ENCODE results near the gene GABBR2.
"Not testable (repeated sequence)": the region's sequence is repeated elsewhere in the genome, so short reads cannot be mapped to it uniquely, and the experiment has no call there.

The GABBR2 gene

GRCh38 chr9:98276907-98277469, 431.7 kb downstream of the GABBR2 start:
- DNase-seq = no peak

DNA sequence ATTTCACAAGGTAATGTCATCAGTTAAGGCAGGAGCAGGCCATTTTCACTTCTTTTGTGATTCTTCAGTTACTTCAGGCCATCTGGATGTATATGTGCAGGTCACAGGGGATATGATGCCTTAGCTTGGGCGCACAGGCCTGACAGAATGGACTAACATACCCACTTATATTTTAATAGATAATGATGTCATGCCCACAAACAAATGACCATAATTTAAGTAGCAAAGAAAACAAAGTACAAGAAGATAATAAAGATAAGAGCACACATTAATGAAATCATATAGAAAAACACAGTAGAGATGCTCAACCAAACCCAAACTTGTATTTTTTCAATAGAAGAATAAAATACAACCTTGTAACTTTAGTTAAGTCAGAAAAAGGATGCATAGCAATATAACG, 433.6 kb downstream of the GABBR2 start:
- no peak for DNase-seq

DNA sequence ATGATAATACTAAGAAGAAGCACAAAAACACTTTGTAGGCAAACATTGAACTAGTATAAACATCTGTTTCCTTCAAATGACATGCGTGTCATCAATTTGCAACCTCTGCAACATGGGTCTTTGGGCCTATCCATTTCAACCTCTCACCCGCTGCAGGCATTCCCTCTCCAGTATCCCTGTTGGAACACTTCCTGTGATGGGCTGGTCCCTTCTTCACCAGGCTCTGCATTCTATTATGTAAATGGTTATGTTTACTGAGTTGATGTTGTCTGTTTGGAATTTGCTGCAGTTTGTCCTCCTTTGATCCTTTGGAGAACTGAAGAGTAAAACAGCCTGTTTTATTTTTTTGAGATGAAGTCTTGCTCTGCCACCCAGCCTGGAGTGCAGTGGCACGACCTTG, 436.7 kb downstream of the GABBR2 start:
- no peak for DNase-seq

DNA sequence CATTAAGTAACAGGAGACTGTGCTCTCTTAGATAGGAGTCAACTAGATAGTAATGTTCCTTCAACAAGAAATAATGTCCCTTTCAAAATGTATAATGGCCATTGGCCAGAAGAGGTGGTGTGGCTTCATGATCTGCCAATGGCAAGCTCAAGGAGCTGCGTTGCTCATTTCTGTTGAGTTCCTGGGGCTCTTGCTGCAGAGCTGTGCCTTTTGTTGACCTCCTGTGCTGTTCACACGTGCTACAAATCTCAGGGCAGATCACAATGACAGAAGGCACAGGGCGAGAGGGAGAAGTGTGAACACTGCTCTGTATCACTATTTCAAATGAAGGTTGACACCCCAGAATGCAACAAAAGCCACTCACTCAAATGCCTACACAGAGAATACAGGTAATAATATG, 437.3 kb downstream of the GABBR2 start:
- DNase-seq = no peak

DNA sequence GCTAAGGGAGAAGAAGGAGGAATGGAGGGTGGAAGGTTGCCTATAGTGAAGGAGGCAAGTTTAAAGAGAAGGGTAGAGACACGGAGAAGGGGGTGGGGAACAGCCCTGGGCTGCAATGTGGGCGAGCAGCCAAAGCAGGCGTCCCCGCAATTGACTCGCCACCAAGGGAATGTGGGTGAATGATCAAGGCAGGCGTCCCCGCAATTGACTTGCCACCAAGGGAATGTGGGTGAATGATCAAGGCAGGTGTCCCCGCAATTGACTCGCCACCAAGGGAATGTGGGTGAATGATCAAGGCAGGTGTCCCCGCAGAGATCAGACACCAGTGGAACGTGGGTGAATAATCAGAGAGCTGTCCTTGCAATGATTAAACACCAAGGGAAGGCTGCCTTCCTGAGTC, 438.5 kb downstream of the GABBR2 start:
- DNase-seq = not testable (repeated sequence)

DNA sequence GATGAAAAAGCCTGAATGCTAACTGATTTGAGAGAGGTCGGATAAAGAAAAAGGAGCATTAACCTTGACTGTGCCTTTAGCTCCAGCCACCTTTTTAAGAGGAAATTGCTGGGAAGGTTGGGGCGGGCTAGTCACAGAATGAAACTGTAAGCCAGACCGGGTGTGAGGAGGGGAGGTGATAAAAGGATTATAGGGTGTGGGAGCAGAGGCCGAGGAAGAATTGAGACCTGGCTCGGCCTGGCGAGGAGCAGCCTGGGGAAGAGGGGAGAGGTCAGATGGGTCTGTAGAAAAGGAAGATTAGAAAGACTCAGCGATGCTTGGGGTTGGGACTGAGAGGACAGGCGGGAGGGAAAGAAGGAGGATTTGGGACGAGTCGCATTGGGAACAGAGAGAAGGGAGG, 439.1 kb downstream of the GABBR2 start:
- not testable (repeated sequence) for DNase-seq

- DNase-seq = not testable (repeated sequence)
Observed at GRCh38 chr9:98267556-98267955, 441.2 kb downstream of the GABBR2 start.

GRCh38 chr9:98264516-98264915, 444.2 kb downstream of the GABBR2 start:
- DNase-seq = no peak

DNA sequence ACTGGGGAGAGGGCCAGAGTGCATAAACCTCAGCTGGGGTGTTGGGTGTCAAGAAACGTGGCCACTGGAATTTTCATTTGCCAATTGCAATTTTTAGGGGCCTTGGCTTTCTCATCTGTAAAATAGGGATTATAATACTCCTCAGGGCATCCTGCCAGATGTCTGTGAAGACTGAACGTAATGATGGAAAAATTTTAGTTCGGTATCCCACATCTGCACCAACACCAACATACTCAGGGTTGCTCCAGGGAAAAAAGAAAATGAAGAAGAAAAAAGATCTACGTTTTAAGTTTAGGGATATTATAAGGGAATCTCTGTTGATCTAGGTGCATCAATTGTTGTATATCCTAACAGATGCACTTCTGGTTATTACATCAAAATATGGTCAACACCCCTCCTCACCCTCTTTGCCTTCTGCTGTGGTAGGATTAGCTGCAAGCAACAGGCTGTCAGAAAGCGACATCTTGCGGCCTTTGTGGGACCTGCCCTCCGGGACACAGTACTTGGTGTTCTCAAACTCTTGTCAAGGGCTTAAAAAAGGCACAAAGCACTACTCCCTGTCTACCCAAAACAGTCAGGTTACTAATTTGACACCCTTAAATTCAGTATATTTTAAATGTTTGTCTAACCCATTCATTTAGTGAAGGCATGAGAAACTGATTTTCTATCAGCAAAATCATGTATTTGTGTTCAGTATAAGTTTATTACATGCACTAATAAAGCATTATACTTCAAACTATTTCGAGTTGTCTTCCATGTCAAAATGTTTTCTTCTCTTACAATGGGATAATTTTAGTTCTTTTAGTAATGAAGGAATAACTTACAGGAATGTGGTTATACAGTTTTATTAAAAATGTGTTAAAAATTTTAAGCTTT, 445.0 kb downstream of the GABBR2 start:
- DNase-seq = peak; percentile 93

- no peak for DNase-seq
Observed at GRCh38 chr9:98263080-98263479, 445.7 kb downstream of the GABBR2 start.

GRCh38 chr9:98262056-98262455, 446.7 kb downstream of the GABBR2 start:
- no peak for DNase-seq

GRCh38 chr9:98260635-98261034, 448.1 kb downstream of the GABBR2 start:
- no peak for DNase-seq

GRCh38 chr9:98259791-98260190, 448.9 kb downstream of the GABBR2 start:
- no peak for DNase-seq

DNA sequence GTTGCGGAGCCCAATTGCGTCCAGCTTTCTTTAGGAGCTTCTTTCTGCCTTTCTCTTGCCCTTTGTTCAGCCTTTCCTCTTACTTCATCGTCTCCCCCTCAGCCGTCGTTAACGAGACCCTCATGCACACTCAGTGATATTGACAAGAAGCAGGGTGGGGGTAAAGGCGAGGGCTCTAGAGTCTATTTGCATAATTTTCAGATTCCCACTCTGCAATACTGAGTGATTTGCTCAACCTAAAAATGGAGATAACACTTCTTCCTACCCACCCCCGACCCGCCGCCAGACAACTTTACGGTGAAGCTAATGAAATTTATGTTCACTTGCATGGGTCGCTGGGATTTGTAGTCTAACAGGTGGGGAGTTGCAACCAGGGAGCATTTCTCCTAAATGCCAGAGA, 452.0 kb downstream of the GABBR2 start:
- peak; percentile 69 for DNase-seq

DNA sequence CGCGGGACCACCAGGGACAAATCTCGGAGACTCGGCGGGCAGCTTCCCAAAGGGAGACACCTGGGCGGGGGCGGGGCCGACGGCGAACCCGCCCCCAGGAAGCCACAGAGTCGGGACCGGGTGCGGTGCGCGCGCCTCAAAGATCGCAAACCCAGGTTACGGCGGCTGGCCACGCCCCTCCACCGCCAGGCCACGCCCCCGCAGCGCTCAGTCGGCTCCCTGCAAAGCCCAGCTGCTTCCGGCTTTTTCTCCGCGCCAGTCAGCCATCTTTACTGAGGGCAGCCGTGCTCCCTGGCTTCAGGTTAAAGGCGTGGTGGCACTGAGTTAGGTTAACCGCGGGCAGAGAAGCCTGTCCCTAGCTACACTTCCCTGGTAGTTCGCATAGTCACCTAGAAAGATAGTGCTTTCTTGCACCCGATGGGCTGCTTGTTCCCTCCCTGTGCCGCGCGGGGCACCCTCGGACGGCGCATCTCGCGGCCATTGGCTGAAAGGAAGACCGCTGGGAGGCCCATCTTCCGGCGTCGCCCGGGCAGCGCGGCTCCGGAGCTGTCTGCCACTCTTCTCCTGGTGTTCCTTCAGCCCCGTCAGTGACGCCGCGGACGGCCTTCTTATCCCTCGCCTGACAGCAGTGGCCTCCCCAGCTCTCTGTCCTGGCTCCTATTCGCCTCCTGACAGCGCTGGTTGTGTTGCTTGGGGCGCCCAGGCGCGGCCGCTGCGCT, 453.0 kb downstream of the GABBR2 start, which contains the start of gene TBC1D2:
TBC1D2 (minus strand) TSS at position 72 of the 719 bp plus-strand sequence. CDS start 108 bp downstream, outside the sequence.
- DNase-seq = peak; percentile 99

DNA sequence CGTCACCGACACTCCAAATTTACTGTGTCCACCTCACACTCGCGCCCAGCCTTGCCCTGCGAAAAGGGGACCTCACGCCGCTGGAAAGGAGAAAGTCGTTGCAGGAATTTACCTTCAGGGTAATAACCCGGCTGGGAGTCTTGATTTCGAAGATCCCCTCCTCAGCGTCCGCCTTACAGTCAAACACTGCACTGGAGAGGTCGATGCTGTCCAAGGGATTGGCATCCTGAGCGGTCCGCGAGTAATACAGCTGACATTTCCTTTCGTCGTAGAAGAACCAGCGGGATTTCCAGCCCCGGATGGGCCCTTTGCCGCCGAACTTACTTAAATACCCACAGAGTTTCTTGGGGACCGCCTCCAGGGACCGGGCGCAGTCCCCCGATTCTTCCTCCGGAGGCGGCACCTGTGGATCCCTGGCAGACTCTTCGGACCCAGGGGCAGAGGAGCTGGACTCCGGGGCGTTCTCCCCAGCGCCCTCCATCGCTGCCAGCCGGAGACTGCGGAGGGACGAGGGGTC, 453.6 kb downstream of the GABBR2 start:
- DNase-seq = no peak

- no peak for DNase-seq
Observed at GRCh38 chr9:98254228-98255060, 454.3 kb downstream of the GABBR2 start.

GRCh38 chr9:98253565-98253964, 455.2 kb downstream of the GABBR2 start:
- no peak for DNase-seq

DNA sequence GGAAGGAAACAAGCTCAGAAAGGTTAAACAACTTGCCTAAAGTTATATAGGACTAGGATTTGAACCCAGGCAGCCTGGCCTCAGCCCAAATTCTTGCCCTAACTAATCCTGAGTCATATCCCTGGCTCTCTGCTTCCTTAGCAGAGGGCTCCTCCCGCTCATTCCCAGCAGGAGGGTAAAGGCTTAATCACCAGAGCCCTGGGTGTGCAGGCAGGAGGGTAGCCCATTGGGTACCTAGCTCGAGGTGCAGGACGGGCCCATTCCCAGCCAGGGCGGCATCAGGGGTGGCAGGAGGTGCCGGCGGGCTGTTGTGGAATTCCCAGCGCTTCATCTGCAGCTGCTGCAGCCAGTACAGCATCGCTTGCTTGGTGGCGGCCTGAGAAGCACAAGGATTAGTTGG, 457.2 kb downstream of the GABBR2 start:
- no peak for DNase-seq

GRCh38 chr9:98249771-98250170, 459.0 kb downstream of the GABBR2 start:
- DNase-seq = no peak

DNA sequence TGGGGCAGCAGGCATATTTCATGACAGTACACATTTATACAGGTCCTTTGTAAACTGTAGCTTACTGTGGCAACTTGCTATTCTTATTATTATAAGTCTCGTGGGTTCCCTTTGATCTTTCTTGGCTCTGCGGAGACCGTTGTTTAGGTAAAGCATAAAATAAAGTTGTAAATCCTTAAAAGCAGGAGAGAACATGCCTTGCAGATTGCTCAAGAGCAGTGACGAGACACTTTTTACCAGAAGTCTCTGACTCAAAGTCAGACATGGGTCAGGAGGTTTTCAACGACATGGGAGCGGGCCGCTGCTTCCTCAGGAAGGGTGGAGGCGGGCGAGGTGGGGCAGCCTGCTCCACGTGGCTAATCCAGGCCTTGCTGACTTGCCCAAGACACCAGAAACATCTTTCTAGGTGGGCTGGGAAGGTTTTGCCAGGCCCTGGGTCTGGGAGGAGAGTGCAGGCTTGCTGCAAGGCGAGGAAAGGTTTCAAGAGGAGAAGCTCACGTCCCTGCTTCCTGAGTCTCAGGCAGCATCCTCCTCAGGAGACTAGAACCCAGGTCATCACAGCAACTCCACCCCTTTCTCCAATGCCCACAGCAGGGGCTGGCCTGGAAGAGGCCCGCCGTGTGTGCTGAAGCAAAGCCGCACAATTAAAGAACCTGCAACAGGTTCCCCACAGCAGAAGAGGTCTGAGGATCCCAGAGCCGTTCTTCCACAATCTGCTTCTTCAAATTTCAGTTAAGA, 459.8 kb downstream of the GABBR2 start:
- peak; percentile 70 for DNase-seq
